Tibial nerve (tissue), 3 donors: ENCODE results near the gene RASA2.

Experiments
- POLR2A ChIP-seq, 2 donors: fragments of 450-650 bp; IDR thresholded peaks; one replicate each; pipeline ENCODE4 v1.6.1; 2017; ENCODE audit warnings: antibody characterized with exemption in 2 of 2, mild to moderate bottlenecking in 2 of 2, moderate library complexity in 2 of 2
- TF ChIP-seq, protein P1 (sequence below), 5 experiments: fragments of 200-600 bp in 3 of 5; fragments of 450-650 bp in 2 of 5; sonication (generic) in 3 of 5; IDR thresholded peaks; one replicate each; pipeline ENCODE4 v1.5.1; 2016 to 2019; ENCODE audit warnings: antibody characterized with exemption in 5 of 5, mild to moderate bottlenecking in 3 of 5, moderate library complexity in 2 of 5

DNA sequence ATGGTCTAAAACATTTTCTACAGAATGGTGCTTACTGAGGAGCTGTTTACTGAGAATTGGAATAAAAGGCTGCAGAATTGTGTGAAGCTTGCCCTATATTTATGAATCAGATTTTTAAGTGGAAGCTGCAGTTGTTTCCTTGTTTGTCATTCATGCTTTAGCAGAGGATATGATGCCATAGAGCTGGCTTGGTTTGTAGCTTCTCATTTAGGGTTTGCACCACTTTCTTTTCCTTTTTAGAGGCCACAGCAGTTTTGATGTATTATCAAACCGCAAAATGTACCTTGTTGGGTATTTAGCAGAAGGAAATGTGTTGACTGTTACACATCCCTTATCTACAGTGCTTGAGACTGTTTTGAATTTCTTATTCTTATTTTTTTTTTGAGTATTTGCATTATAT is 66.2 kb downstream of the RASA2 start:
- TF ChIP-seq, protein P1, sequence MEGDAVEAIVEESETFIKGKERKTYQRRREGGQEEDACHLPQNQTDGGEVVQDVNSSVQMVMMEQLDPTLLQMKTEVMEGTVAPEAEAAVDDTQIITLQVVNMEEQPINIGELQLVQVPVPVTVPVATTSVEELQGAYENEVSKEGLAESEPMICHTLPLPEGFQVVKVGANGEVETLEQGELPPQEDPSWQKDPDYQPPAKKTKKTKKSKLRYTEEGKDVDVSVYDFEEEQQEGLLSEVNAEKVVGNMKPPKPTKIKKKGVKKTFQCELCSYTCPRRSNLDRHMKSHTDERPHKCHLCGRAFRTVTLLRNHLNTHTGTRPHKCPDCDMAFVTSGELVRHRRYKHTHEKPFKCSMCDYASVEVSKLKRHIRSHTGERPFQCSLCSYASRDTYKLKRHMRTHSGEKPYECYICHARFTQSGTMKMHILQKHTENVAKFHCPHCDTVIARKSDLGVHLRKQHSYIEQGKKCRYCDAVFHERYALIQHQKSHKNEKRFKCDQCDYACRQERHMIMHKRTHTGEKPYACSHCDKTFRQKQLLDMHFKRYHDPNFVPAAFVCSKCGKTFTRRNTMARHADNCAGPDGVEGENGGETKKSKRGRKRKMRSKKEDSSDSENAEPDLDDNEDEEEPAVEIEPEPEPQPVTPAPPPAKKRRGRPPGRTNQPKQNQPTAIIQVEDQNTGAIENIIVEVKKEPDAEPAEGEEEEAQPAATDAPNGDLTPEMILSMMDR (IDR thresholded peaks at IDR 0.05): no peak
- no peak for TF ChIP-seq POLR2A (IDR thresholded peaks at IDR 0.05)
